Panc1 (cell line): ENCODE measurements around the gene APCDD1L.

Source experiments
- CTCF ChIP-seq: fragments of 450-650 bp; IDR thresholded peaks from 2 replicates; pipeline ENCODE4 v1.5.1; 2017; ENCODE audit warnings: mild to moderate bottlenecking
- POLR2AphosphoS5 ChIP-seq: IDR thresholded peaks from 2 replicates; pipeline ENCODE4 v1.6.1; 2012; ENCODE audit warnings: mild to moderate bottlenecking, low read depth, low read length, moderate library complexity
- REST ChIP-seq, 2 experiments: IDR thresholded peaks; 2 replicates each; pipeline ENCODE4 v1.6.1; 2011 to 2012; ENCODE audit warnings: low read depth in 2 of 2, control low read depth in 1 of 2, low read length in 1 of 2, mild to moderate bottlenecking in 1 of 2, moderate library complexity in 1 of 2; ENCODE audit not compliant: insufficient read depth in 1 of 2
- TCF7L2 ChIP-seq: IDR thresholded peaks from 2 replicates; pipeline ENCODE4 v1.6.1; 2011; ENCODE audit warnings: mild to moderate bottlenecking, low read depth, low read length, inconsistent platforms

GRCh38 chr20:58458342-58459057, 56.7 kb downstream of the APCDD1L start:
- TF ChIP-seq CTCF (no peak), POLR2AphosphoS5 (no peak), REST (IDR thresholded peaks at IDR 0.05; ENCODE audit: insufficient read depth in 1 of 2, low read depth in 2 of 2, low read length in 1 of 2) (no peak), TCF7L2 (no peak)
